ENCODE results near the gene RARA.

GRCh38 chr17:40315206-40315605 is 6.2 kb downstream of the RARA start:
- no peak for TF ChIP-seq ARNTL (CRISPR knock-in tag; IDR thresholded peaks at IDR 0.05; ENCODE audit: borderline replicate concordance, low read depth)
- TF ChIP-seq PATZ1 (CRISPR knock-in tag; IDR thresholded peaks at IDR 0.05; ENCODE audit: borderline replicate concordance), result no peak
- no peak for TF ChIP-seq TCF4 (CRISPR knock-in tag; IDR thresholded peaks at IDR 0.05; ENCODE audit: borderline replicate concordance)
